ENCODE results near the gene LAMC3. TPM values are rescaled to one million over a fixed set of nuclear protein-coding genes. Genes with fewer than 3 reads are reported as not detected.
"Not testable (repeated sequence)": the region's sequence is repeated elsewhere in the genome, so short reads cannot be mapped to it uniquely, and the experiment has no call there.

Gene LAMC3
- total RNA-seq, 1 donor from 2014 or later = 3.0 TPM

DNA sequence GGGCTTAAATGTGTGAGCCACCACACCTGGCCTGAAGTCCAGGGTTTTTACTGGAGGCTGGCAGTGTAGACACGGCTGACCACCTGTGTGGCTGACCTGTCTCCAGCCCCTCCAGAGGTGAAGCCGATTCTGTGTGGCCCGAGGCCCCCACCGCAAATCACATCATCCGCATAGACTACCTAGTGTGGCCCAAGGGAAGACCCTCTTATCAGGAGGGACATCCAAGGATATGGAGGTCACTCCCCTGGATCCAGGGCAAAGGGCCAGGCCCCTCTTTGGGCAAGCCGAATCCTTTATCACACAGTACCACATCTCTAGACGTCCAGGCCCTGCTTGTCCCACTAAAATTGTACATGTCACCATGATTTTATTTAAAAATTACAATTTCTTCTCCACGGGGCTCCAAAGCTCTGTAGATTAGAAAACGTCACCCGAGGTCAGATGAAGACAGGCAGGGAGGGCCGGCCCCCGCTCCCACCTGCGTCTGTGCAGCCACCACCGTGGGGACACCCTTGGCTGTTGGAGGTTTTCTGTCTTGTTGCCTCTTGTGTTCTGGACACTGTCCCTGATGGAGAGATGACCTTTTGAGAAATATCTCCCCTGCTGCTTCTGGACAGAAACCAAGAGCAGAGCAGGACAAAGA is 20.1 kb downstream of the LAMC3 start:
- no peak for DNase-seq

DNA sequence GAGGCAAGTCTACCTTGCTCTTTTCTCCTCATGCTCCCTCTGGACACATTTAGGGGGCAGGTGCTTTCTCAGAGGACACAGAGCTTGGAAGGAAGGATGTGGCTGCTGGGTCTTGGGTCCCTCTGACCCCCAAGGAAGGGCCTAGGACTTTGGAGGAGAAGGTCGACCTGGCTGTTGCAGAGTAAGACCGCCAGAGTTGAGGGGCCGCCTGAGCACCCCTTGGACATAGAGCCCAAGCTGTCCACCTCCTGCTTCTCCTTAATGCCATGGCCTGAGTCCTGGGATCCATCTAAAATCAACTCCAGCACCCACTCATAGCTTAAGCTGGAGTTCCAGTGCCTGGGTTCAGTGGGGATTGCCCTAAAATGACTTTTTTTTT is 20.6 kb downstream of the LAMC3 start:
- no peak for DNase-seq

DNA sequence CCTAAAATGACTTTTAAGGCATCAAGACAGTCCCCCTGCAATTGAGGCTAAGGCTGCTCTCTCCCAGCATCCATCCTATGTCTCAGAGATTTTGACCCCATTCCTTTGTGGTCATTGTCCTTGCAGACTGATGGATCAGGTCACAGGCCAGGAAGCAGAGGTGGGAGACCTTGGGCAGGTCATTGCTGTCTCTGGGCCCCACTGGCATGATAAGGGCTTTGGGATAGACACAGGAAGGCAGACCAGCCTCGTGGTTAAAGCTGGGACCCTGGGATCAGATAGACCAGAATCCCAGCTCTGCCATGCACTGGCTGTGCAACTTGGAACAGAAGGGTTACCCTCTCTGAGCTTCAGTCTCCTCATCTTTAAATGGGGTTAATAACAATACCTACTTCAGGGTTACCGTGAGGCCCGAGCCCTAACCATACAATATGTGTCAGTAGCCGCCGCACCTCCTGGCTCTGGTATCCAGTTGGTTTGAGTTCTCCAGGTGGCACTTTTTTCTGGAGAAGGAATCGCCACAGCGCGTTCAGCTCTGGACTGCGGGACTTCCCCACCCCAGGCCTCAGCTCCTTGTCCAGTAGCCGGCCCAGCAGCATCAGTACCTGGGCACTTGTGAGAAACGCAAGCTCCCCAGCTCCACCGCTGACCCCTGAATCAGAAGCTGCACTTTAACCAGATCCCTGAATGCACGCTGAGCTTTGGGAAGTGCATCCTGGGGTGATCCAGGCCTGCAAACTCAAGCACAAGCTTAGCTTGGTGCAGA is 21.4 kb downstream of the LAMC3 start:
- DNase-seq = no peak

DNA sequence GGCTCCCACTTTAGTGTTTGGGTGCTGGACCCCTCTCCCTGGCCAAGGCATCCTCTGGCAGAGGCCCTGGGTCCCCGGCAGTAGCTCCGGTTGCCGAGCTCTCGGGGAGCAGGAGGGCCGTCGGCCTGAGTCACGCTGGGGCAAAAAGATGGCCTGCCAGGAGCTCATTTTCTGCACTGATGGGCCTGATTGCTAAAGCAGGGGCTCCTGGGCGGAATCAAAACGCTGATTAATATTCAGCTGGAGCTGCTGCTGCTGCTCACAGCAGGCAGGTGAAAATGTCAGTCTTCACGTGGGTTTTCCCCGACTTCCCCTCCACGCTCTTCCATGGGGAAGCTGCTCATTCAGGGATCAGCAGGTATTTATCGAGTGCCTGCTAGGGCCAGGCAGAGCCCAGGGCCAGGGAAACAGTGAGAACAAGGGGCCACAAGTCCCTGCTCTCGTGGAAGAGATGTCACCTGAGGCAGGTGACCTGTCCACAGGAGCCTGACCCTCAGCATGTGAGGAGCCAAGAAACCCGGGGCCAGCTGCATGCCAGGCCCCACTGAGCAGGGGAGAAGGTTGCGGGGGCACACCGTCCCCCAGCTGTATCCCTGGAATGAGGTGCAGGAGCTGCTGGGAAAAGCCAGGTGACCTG is 22.1 kb downstream of the LAMC3 start:
- DNase-seq = no peak

DNA sequence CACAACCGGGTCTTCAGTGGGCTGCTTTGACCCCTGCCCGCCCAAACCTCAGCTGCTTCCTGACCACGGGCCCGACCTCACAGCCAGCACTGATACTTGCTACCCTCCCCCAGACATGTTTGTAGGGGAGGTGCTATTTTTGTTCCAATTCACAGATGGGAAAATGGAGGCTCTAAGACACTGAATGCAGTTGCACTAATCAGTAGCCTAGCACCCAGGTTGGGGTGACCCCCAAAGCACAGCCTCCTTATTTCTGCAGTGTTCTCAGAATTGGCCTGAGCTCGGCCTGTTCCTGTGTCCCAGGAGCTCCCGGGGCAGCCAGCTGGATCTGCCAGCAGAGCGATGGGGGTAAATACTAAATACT is 22.6 kb downstream of the LAMC3 start:
- DNase-seq = no peak

DNA sequence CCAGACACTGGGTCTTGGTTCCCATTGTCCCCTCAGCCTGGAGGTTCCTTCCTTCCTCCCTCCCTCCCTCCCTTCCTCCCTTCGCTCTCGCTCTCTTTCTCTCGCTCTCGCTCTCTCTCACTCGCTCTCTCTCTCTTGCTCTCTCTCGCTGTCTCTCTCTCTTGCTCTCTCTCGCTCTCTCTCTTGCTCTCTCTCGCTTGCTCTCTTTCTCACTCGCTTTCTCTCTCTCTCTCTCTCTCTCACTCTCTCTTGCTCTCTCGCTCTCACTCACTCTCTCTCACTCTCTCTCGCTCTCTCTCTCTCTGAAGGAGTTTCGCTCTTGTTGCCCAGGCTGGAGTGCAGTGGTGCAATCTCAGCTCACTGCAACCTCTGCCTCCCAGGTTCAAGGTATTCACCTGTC is 23.4 kb downstream of the LAMC3 start:
- no peak for DNase-seq

DNA sequence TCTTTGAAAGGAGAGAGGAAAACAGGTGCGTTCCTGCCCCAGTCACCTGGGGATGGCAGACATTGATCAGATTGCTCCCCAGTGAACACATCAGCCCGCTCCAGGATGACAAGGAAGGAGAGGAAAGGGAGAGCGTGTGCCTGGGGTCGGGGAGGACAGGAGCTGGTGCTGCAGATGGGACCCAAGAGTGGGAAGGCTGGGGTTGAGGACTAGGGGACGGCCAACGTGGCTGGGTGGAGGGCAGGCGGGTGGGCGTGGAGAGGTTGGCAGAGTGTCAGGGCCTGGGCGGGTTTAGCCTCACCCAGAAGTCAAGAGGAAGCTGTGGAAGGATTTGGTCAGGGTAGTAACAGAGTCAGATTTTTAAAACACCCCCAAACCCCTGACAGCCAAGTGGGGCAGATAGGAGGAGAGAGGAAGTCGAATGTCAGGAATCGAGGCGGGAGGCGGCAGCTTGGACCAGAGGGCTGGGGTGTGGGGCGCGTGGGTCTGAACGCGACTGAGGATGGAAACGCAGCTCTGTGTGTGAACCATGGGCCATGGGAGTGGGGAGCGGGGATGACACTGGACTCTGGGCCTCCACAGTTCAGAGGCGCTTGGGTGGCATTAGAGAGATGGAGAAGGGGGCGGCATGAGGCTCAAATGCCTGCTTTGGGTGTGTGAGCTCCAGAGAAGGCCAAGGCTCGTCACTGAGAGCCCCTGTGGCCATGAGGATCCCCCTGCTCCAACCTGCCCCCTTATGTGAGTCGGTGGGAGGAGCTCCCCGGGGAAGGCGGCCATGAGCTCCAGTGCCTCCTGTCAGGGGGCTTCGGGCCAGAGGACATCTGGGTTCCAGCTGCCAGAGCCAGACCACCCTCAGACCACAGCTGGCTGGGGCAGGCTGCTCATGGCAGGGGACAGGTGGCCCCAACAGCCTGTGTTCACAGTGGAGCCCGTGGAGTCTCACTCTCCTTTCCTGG is 24.6 kb downstream of the LAMC3 start:
- DNase-seq = no peak

DNA sequence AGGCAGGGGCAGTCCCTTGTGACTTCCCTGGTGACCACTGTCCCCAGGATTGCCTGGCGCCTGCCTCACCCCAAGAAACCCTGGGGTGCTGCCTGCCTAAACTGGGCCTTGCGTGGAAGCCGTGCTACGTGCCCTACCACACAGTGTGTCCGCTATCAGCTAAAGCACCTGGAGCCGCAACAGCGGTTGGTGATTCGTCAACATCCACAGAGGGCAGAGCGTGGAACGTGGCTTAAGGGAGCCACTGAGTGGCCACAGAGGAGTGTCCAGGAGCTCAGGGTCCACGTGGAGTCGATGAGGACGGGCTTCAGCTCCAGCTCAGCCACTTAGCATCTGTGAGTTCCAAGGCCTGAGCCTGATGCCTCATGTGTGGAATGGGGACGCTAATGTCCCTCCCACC is 25.3 kb downstream of the LAMC3 start:
- DNase-seq = no peak

DNA sequence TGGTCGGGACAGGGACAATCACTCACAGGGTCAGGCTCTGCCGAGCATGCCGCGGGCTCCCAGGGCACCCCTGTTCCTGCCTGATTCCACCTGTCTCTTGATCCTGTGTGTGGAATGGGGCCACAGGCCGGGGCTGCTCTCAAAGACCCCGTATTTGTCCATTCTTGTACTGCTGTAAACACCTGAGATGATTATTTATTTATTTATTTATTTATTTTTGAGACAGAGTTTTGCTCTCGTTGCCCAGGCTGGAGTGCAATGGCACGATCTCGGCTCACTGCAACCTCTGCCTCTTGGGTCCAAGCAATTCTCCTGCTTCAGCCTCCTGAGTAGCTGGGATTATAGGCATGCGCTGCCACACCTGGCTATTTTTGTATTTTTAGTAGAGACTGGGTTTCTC is 25.8 kb downstream of the LAMC3 start:
- DNase-seq = not testable (repeated sequence)

DNA sequence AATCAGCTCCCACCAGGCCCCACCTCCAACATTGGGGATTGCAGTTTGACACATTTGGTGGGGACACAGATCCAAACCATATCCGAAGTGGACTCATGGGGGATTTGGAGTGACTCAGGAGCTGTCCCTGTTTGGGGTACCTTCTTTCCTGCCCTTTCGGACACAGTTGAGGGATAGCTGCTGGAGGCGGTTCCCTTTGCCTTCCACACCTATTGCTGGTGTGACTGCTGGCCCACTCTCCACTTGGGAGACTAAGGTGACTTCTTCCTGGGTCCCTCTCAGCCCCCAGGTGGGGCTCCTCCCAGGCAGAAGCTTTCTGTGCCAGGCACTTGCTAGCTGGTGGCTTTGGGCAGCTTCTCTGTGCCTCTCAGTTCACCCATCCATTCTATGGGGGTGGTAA is 26.6 kb downstream of the LAMC3 start:
- DNase-seq = no peak

DNA sequence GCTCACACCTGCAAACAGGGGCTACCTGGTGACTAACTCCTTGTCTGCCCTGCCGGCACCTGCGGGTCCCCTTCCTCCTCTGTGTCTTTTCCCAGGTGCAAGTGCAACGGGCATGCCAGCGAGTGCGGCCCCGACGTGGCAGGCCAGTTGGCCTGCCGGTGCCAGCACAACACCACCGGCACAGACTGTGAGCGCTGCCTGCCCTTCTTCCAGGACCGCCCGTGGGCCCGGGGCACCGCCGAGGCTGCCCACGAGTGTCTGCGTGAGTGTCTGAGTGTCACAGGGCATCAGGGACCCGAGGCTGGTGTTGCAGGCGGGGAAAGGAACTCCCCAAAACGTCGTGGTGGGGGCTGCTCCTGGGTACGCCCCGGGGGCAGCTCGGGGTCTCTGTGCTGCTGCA is 27.1 kb downstream of the LAMC3 start:
- no peak for DNase-seq

DNA sequence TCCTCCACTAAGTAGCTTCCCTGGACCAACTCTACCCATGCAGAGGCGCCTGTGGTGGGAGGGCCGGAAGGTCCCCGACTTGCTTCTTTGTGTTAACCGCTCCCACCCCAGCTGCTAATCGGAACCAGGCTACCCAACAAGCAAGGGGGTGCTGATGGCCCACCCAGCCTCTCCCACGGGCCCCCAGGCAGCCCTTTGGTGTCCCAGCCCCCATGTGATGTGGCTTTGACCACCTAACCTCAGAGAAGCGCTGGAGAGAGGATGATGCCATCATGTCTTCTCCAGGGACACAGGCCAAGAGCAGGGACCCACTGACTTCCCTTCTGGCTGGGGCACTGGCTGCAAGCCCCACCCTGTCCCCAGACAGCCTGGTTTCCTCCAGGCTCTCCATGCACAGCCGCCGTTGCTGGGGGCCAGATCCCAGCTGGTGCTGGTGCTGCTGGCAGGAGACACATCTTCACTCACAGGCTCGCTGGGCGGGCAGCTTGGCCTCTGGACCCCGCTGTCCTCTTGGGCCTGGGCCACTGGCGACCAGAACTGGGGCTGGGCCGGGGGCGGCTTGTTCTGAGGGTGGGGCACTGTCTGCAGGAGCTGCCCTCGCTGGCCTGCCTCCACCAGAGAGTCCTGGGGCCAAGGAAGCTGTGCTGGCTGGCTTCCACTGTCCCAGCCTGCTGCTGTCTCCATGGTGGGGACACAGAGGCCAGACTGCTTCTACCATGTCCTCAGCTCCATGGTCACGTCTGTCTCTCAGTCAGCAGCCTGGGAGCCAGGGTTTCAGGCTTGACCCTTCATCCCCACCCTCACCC is 27.8 kb downstream of the LAMC3 start:
- DNase-seq = no peak

DNA sequence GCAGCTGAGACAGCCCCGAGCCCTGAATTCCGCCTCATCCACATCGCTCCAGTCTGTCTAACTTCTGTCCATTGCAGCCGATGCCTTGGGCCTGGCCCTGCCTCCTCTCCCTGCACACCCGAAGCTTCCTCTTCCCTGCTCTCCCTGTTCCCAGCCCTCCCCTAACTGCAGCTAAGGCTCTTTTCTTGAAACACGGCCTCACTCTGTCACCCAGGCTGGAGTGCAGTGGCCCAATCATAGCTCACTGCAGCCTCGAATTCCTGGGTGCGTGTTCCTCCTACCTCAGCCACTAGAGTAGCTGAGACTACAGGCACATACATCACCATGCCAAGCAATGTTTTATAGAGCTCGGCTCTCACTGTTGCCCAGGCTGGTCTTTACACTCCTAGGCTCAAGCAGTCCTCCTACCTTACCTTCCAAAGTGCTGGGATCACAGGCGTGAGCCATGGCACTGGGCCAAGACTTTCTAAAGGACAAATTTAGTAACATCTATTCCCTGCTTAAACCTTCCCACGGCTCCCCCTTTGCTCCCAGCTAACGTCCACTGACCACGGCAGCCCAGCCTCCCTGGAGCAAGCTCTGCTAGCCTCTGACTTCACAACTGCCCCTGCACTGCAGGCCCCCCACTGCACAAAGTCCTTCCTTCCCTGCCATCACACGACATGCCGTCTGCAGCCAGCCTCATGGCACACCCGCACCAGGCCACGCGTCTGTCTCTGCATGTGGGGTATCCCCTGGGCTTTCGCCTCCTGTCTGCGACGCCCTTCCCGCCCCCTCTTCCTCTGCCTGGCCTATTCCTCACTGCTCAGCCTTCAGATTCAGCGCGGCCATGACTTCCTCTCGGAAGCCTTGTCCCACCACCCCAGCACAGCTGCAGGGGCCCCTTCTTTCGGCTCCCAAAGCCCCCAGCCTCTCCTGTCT is 28.6 kb downstream of the LAMC3 start:
- no peak for DNase-seq

DNA sequence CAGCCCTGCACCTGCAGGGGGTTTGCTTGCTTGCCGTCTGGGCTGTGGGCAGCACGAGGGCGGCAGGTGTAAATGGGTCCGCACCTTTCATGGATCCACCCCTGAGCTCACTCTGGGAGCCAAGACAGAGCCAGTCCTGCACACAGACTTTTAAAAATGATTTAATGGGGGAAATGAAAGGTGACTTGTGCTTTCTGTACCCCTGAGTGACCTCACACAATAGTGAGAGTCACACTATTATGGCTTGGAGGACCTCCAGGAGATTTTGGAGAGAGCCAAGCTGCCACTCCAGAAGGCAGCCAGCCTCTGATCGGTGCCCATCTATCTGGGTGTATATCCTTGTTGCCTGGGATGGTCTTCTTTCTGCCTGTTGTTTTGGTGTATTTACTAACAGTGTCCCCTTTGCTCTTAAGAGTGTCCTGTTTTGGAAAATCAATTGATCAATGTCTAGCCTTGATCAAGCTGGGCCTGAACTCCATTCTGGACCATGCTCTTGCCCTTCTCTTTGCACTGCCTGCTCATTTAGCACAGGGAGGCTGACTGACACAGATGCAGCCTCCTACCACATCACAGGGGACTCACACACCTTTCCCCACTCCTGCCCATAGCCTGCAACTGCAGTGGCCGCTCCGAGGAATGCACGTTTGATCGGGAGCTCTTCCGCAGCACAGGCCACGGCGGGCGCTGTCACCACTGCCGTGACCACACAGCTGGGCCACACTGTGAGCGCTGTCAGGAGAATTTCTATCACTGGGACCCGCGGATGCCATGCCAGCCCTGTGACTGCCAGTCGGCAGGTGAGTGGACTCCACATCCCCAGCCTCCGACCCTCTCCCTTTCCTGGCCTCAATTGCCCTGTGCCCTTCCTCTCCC is 29.5 kb downstream of the LAMC3 start:
- no peak for DNase-seq

DNA sequence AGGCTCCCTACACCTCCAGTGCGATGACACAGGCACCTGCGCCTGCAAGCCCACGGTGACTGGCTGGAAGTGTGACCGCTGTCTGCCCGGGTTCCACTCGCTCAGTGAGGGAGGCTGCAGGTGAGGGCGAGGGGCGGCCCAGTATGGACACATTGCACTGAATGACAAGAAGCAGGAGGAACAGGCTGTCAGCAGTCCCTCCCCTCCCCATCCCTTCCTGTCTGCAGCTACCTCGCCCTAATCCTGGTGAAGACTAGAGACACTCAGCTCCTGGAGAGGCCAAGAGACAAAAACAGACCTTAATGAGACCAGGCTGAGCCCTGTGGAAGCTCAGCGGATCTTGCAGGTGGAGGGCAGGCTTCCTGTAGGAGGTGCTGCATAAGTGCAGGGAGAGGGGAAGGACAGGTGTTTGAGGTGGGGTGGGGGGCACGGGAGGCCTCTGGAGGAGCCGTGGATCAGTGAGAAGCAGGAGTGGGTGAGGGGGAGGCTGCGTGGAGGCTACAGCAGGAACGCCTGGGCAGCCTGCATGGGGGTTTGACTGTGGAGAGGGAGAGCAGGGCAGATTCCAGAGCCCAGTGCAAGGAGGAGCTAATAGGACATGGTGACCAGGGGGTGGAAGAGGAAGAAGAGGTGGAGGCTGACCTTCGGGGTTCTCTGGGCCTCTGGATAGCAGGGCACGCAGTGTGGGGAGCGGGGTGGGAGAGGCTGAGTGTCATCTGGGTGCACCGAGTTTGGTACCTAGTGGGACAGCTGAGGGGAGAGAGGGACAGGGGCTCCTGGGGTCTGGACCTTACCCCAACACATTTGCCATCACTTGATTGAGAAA is 30.4 kb downstream of the LAMC3 start:
- DNase-seq = no peak

DNA sequence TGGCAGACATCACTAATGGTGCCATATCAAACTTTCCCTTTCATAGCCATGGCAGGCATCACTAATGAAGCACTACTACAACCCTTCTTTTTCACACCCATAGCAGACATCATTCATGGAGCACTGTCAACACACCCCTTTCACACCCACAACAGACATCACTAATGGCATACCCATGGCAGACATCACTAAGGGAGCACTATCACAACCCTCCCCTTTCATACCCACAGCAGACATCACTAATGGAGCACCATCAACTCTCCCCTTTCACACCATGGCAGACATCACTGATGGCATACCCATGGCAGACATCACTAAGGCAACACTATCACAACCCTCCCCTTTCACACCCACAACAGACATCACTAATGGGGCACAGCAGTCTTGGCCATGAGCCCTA is 33.7 kb downstream of the LAMC3 start:
- no peak for DNase-seq

DNA sequence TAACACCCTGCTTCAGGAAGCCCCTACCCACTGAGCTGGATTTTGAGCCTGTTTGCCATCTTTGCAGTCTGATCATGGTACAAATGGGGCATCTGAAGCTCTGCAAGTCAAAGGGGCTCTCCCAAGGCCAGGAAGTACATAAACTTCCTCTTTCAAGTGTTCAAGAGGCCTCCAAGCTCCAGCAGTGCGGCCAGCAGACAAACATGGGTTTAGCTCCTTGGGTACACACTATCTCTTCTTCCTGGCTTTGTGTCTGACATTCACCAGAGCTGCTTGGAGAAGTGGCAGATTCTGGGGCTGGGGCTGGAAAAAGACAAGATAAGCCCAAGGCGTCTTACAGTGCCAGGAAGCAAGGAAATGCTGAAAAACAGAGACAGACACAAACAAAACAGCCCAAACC is 34.1 kb downstream of the LAMC3 start:
- no peak for DNase-seq

DNA sequence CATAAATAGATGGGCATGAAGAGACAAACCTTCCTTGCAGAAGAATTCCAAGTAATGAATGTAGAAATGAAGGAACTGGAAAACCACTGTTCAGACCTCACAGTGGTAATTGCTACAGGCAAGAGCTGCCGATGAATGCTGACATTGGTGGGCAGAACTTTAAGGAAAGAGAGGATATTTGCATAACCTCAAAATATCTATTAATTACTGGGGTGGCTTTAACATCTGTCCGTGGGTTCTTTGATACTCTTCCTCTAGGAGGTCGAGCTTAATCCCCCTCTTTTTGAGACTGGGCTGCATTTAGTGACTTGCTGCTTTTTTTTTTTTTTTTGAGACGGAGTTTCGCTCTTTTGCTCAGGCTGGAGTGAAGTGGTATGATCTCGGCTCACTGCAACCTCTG is 34.7 kb downstream of the LAMC3 start:
- DNase-seq = no peak

All from occipital lobe (tissue), 2 donors.